ENCODE measurements around the gene OR10A3.

DNA sequence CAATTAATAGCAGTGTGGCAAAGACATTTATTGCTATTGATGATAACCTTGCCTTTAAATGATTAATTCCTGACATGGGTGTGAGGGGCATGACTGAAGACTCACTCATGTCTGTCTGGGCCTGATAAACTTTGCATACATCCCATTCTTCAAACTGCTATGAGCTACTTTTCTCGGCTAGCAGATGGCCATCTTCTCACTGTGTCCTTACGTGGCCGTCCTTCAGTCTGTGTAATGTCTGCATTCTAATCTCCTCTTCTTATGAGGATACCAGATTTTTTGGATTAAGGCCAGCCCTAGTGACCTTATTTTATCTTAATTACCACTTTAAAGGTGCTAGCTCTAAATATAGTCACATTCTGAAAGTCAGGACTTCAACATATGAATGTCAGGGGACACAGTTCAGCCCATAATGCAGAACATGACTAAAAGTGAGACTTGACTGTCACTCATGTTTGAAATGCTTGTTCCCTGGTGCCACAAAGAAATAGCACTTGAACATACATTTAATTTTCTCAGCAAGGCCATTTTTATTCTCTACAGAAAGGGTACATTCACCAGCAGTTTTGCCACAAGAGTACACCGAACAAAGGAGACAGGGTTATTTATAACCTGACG lies 42.7 kb downstream of the OR10A3 start:
- TF ChIP-seq, protein P1, sequence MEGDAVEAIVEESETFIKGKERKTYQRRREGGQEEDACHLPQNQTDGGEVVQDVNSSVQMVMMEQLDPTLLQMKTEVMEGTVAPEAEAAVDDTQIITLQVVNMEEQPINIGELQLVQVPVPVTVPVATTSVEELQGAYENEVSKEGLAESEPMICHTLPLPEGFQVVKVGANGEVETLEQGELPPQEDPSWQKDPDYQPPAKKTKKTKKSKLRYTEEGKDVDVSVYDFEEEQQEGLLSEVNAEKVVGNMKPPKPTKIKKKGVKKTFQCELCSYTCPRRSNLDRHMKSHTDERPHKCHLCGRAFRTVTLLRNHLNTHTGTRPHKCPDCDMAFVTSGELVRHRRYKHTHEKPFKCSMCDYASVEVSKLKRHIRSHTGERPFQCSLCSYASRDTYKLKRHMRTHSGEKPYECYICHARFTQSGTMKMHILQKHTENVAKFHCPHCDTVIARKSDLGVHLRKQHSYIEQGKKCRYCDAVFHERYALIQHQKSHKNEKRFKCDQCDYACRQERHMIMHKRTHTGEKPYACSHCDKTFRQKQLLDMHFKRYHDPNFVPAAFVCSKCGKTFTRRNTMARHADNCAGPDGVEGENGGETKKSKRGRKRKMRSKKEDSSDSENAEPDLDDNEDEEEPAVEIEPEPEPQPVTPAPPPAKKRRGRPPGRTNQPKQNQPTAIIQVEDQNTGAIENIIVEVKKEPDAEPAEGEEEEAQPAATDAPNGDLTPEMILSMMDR (conservative IDR thresholded peaks at IDR 0.05), result no peak
- no peak for TF ChIP-seq EZH2 (IDR thresholded peaks at IDR 0.05; ENCODE audit: low read depth)

All from PC-9 (cell line).